M059J (cell line): ENCODE data around the gene TSPAN18. TPM values are rescaled to one million over a fixed set of nuclear protein-coding genes. Genes with fewer than 3 reads are reported as not detected.

Source experiments
- DNase-seq: peaks from one replicate; pipeline ENCODE4 v3.0.0-alpha.2; 2012; ENCODE audit warnings: low read depth
- total RNA-seq: library from RNA; depleted of rRNA; stranded (reverse); fragments of >200 nt; shearing (Covaris generic); gene quantifications from 2 replicates; pipeline ENCODE4 v1.2.3, GENCODE V29; 2014

TSPAN18 gene
- total RNA-seq, 1 experiment from 2014 or later = 1.1 TPM

DNA sequence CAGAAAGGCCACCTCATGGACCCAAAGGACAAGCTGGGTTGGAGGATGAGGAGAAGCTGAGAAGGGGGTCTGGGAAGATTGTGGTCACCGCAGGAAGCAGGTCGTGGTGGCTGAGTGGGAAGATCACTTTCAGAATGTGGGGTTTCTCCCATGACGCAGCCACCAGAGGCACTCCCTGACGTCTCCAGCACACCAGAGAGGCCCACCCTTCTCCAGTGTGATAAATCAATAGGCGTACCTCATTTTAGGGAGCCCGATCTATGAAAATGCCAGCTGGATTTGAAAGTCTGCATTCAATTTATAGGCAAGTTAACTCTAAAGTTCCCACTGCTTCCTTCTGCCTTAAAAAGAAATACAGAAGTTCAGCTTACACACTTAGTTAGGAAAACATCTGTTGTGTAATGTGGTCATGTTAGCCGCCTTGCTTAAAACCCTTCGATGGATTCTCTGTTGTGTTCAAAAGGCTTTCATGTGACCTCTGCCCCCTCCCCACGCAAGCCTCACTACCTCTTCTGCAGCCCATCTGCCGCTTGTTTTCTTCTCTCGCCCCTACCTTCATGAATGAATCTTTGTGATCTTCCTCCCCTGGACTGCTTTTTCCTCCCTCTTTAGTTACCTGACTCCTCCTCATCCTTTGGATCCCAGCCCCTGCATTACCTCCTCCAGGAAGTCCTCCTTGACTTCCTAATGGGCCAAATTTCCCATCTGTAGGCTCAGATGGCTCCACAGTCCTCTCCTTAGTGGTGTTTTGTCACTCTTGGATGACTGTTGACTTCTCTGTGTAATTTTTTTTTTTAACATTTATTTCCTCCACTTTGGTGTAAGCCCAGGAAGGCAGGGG is 10.7 kb downstream of the TSPAN18 start:
- DNase-seq = no peak

DNA sequence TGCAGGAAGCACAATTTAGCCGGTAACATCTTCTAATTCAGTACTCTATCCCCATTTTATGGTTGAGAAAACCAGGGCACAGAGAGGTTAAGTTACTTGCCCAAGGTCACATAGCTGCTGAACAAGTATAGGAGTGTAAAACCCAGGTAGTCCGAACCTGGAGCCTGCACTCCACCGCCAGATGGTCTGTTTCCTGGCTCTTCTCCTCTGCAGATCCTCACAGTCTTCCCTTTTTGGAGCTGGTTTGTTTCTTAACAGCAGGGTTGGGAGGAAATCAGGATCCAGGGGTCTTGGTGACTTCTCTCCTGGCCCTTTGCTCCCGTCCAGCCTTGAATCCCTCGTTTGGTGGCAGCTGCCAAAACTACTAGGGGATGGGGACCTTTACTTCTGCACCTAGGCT is 12.0 kb downstream of the TSPAN18 start:
- DNase-seq = no peak

DNA sequence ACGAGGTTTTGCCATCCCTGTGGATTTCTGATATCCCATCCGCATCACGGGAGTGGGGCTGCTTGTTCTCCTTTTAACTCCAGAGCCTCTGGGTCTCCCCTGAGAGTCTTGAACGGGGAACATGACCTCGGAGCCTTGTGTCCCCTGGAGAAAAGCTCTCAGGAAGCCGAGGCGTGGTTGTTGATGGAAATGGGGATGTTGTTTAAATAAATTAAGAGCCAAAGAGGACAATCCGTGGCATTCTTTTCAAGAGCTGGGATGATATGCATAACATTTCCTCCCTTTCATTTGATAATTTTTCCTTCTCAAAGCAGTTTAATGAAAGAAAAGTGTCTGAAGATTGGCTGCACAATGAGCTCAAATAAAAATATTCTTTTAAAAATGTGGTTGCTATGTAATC is 14.2 kb downstream of the TSPAN18 start:
- DNase-seq = no peak

- no peak for DNase-seq
These were observed 15.2 kb downstream of the TSPAN18 start for GRCh38 chr11:44741976-44742375.

DNA sequence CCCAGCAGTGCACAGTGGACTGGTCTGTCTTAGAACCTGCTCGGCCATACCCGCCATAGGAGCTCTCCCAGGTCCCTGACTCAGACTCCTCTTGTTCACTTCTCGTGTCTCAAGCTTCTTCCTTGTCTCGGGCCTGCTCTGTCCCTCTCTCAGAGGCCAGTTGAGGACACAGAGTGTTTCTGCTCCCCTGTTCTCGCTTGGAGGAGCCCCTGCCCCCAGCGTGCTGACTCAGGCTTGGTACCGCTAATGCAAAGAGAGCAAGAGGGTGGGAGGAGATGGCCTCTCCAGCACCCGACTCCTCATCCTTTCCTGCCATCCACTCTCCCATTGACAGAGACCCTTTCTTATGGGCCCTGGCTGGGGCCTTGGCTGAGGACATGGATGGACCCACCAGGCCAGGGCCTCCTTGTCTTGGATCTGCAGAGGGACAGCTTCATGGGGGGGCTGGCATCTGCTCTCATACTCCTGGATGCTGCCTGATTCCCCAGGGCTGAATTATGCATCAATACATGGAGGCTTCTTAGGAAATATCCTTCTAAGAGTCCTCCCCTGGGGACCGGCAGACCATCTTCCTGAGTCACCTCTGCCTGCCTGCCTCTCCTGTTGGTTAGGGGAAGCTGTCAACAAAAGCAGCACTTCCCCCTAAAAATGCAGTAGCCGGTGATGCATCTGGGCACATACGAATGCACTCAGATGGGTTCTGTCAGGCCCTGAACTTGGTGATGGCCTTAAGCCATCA is 15.9 kb downstream of the TSPAN18 start:
- DNase-seq = no peak

DNA sequence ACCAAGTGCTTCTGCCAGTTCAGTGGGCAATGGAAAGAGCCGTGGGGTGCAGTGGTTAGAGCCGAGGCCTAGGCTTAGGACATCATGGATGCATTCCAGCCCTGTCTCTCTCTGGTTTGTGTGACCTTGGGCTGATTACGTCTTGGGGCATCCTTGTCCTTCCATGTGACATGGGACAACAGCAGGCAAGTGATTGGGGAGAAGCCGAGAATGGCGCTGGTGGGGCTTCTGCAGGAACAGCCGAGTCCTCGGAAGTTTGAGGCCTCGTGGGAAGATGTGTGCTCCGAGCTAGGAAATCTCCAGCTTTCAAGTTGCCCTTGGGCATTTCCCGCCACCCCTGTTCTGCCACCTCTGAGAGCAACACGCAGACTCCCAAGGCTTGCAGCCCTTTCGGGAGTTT is 16.6 kb downstream of the TSPAN18 start:
- no peak for DNase-seq

DNA sequence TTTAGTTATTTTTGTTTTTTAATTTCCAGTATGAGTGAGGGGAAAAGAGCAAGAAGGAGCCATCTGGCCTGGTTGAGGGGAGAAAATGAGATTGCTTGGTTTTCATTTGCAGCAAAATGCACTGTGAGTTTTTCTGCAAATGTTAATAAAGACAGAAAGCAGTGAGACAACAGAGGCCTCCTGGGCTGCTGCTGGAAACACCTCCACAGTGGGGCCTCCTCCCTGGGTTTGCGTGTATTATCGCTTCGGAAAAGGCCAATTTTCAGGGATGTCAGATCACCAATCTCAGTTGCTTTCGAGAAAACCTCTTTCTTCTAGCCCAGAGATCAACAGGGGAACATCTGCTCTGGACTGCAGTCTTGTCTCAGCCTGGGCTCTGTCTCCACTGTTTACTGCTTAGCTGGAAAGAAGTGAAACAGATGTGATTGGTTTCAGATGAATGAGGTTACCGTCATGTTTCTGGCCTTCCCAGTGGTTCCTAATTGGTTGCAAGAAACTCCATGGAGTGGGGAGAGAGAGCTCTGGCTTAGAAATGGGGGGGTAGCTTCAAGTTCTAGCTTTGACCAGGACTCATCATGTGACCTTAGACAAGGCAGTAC is 17.3 kb downstream of the TSPAN18 start:
- no peak for DNase-seq

- DNase-seq = no peak
These were observed 20.1 kb downstream of the TSPAN18 start for GRCh38 chr11:44746894-44747293.

DNA sequence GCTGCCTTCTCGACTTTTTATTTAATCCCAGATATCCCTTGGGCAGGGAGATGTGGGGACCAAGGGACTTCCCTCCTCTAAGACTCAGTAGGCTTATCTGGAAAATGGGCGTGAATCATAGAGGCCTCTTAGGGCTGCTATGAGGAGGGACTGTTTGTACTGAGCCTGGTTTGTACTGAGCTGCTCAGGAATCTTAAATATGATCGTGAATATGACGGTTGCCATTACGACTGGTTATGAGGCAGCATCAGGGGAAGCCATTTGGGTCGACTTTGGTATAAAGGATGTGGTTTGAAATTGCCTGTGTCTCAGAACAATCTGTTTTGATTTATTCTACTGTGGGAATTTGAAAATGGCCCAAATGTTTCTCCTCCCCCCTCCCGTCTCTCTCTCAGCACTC is 20.6 kb downstream of the TSPAN18 start:
- no peak for DNase-seq

DNA sequence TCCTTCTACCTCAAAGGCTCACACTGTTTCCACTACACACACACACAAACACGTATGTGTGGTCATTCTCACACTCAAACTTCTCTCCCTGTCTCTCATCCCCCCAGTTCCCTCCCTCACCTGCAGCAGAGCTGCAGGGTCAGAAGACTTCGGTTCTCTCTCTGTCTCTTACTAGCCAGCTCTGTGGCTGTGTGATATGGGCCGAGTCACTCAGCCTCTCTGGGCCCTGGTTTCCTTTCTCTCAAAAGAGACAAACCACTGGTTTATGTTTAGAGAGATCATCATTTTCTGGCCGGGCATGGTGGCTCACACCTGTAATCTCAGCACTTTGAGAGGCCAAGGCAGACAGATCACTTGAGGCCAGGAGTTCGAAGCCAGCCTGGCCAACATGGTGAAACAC is 21.1 kb downstream of the TSPAN18 start:
- no peak for DNase-seq

- DNase-seq = no peak
These were observed 21.8 kb downstream of the TSPAN18 start for GRCh38 chr11:44748606-44749005.

GRCh38 chr11:44749189-44749588 is 22.4 kb downstream of the TSPAN18 start:
- DNase-seq = no peak

DNA sequence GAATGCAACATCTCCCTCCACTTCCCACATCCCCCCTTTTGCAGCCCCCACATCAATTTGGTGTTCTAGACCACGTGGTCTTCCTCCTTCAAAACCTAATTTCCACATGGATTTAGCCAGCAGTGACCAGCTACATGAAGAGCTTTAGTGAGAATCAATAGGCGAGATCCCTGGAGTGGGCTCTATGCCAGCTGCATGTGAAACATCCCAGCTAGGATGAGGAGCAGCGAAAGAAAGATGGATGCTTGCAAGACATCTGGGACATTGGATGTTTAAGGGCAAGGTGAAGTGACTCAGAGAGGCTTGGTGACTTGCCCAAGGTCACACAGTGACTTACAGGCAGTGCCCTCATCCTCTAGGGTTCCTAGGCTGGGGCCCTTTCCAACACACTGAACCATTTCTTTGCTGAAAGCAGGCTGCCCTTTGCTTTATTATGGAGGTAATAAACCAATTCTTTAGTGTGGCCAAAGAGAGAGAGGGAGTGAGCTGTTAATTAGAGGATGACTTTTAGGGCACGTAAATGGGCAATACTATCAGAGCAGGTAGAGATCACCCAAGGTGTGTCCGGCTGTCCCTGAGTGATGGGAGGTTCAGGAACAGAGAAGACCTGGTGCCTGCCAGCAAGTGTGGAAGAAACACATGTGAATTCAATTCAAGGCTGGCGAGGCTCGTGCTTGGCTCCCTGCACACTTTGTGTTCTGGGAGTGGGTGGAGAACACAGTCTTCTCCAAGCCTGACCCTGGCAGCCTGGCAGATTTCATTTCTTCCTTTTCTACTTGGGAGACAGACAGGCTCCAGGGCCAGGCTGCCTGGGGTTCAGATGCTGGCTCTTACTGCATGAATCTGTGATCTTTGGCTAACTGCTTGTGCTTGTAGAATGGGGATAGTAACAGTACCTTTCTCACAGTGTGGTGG is 24.0 kb downstream of the TSPAN18 start:
- DNase-seq = no peak

GRCh38 chr11:44752300-44752699 is 25.5 kb downstream of the TSPAN18 start:
- no peak for DNase-seq

DNA sequence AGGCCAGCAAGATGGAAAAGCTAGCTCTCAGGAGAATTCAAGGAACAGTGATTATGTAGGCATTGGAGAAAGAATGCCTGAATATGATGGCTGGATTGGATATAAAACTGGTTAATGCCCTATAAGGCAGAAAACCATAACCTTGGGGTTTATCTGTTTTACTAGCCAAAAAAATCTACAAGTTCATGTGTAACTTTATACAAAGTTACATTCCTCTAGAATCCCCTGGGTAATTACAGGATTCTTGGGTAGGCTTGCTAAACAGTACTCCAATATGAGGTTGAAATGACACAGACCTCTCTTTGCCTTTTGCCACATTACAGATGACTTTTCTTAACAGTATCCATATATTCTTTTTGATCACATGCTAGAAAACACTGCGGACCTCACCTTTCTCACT is 26.0 kb downstream of the TSPAN18 start:
- DNase-seq = no peak

- no peak for DNase-seq
These were observed 27.3 kb downstream of the TSPAN18 start for GRCh38 chr11:44753961-44754645.

DNA sequence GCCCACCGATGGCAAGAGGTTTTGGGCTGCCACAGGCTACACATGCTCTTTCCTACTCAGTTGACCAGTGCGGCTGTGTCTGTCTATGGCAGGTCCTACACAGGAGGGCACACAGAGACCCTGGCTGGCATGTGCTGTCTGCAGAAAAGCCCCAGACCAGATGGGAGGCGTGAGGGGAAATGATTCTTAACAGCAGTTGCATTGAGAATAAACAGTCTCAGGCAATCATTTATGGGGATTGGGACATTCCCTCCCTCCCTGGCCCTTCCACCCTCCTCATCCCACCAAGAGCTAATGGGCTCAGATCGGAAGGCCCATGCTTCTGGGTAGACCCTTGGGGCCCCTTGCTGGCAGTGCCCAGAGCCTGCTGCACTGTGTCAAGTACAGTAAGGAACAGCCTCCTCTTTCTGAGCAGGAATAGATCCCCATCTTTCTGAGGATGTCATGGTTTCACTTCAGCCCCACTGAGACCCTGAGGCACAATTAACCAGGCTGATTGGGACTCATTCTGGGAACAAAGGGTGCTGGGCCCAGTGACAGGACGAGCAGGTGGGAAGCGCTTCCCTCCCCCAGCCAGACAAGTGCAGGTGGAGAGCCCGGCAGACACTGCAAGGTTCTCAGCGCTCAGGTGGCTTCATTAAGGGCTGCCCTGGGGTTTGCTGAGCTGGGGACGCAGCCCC is 28.3 kb downstream of the TSPAN18 start:
- DNase-seq = no peak

DNA sequence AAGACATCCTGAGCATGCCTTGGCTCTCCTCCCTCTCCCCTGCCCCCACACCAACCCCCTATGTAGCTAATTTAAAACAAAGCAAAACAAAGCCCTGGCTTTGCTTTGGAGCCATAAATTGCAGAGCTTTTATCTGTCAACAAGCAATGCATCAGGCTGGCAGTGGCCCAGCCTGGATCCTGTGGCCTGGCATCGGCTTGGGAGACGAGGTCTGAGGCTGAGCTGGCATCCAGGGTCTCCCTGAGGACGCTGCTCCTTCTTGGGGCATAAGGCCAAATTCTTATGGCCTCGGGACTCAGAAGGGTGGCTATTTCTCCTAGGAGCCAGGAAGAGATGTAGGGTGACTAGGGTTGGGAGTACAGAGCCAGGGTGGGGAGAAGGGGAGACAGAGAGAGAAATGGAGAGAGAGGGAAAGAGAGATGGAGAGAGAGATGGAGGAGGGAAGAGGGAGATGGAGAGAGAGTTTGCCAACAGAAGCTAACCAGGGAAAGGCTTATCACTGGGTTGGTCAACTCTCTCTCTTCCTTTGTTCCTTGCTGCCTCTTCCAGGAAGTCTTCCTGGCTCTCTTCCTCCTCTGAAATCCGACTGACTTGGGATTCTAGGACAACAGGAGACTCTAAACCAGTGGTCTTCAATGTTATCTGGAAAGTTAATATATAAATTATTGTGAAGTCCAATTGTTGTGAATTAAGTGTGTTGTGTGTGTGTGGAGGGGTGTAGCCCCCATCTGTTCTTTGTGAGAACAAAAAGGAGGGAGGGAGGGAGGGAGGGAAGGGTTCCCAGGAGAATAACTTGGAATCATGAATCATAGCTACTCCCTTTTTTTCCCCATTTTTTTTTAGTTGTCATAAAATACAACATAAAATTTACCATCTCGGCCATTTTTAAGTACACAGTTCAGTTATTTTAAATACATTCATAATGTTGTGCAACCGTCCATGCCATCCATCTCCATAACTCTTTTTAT is 29.1 kb downstream of the TSPAN18 start:
- peak; percentile 94 for DNase-seq

GRCh38 chr11:44758983-44759382 is 32.2 kb downstream of the TSPAN18 start:
- no peak for DNase-seq
